HepG2 (cell line): ENCODE measurements around the gene ANO4. TPM values are rescaled to one million over a fixed set of nuclear protein-coding genes. Genes with fewer than 3 reads are reported as not detected.

Source experiments
- ATAC-seq: fragments of 200-7000 bp; cut with Tn5 transposase; 3 replicates; pipeline ENCODE4 v1.9.1; 2020; ENCODE audit warnings: mild to moderate bottlenecking, moderate library complexity
- BruUV-seq: library from RNA; stranded (reverse); fragments of 400-500 nt; replicated peaks from 2 replicates; lab custom pipeline; 2021; lab: Mats Ljungman, UMichigan
- CTCF ChIA-PET: fragments of 300-600 bp; formaldehyde crosslinking; extraction: SDS; loops from one replicate; lab custom pipeline; 2021; ENCODE audit warnings: low total read pairs, inconsistent platforms, low intra/inter-chr PET ratio; lab: Yijun Ruan, JAX
- POLR2A ChIA-PET: fragments of 350-600 bp; sonication (Branson Sonifier 250); formaldehyde crosslinking; loops from one replicate; lab custom pipeline; 2020; ENCODE audit warnings: antibody characterized with exemption, inconsistent platforms; lab: Yijun Ruan, JAX
- DNase-seq: peaks from one replicate; pipeline ENCODE4 v3.0.0-alpha.2; 2015; ENCODE audit warnings: low spot score
- FAIRE-seq: peaks from 3 replicates; lab custom pipeline; 2011; peaks lifted over from hg19 to GRCh38; lab: Jason Lieb, UNC
- H2AFZ ChIP-seq: one replicate; pipeline ENCODE4 v1.6.1; 2011; ENCODE audit warnings: low read length, inconsistent platforms
- H3K27ac ChIP-seq: fragments of 300-600 bp; 3 replicates; pipeline ENCODE4 v1.8.0; 2011; ENCODE audit warnings: mixed run types, mild to moderate bottlenecking, mixed read lengths, low read length, inconsistent platforms; ENCODE audit not compliant: insufficient read depth; ENCODE audit errors: extremely low read length
- H3K27me3 ChIP-seq, 2 experiments: fragments of 200-600 bp in 1 of 2; 2 replicates in 1 of 2; 3 replicates in 1 of 2; pipeline versions ENCODE4 v1.6.0 to v1.8.0; 2011; ENCODE audit warnings: low read length in 2 of 2, mild to moderate bottlenecking in 2 of 2, moderate library complexity in 2 of 2, inconsistent platforms in 1 of 2; ENCODE audit not compliant: insufficient read depth in 2 of 2, control insufficient read depth in 1 of 2
- H3K36me3 ChIP-seq, 2 experiments: fragments of 200-600 bp in 1 of 2; replicated peaks in 1 of 2; 2 replicates in 1 of 2; 3 replicates in 1 of 2; pipeline versions ENCODE4 v1.5.1 to v1.8.0; 2011; ENCODE audit warnings: low read length in 2 of 2, inconsistent platforms in 1 of 2; ENCODE audit not compliant: insufficient read depth in 2 of 2, control insufficient read depth in 1 of 2
- H3K4me1 ChIP-seq: 2 replicates; pipeline ENCODE4 v1.5.1; 2012; ENCODE audit warnings: low read length, inconsistent platforms; ENCODE audit not compliant: insufficient read depth
- H3K4me2 ChIP-seq: 2 replicates; pipeline ENCODE4 v1.6.0; 2011; ENCODE audit warnings: low read depth, low read length, inconsistent platforms
- H3K4me3 ChIP-seq, 3 experiments: fragments of 200-600 bp in 1 of 3; sonication (generic), shearing (Covaris generic) in 1 of 3; replicated peaks in 1 of 3; 2 replicates each; pipeline ENCODE4 v1.5.1; 2011 to 2016; ENCODE audit warnings: low read length in 3 of 3, inconsistent platforms in 2 of 3, low read depth in 2 of 3, mild to moderate bottlenecking in 2 of 3, control low read depth in 1 of 3, mixed read lengths in 1 of 3; ENCODE audit not compliant: insufficient read depth in 1 of 3
- H3K79me2 ChIP-seq: one replicate; pipeline ENCODE4 v1.6.1; 2011; ENCODE audit warnings: low read length, inconsistent platforms; ENCODE audit not compliant: insufficient read depth
- H3K9ac ChIP-seq: 2 replicates; pipeline ENCODE4 v1.6.0; 2011; ENCODE audit warnings: mild to moderate bottlenecking, low read depth, low read length, inconsistent platforms; ENCODE audit not compliant: insufficient read depth
- H3K9me3 ChIP-seq: 2 replicates; pipeline ENCODE4 v1.5.1; 2012; ENCODE audit warnings: mild to moderate bottlenecking, low read length
- H4K20me1 ChIP-seq: 2 replicates; pipeline ENCODE4 v1.6.0; 2011; ENCODE audit warnings: inconsistent platforms, mild to moderate bottlenecking, low read length, moderate library complexity; ENCODE audit not compliant: insufficient read depth
- ARNT ChIP-seq: fragments of 450-650 bp; IDR thresholded peaks from 2 replicates; pipeline ENCODE4 v1.6.1; 2017
- CBFB ChIP-seq: sonication (generic); formaldehyde crosslinking; IDR thresholded peaks from 2 replicates; pipeline ENCODE4 v1.4.0; 2020; ENCODE audit warnings: missing genetic modification reagents
- CCAR2 ChIP-seq: fragments of 200-400 bp; formaldehyde crosslinking; optimal IDR thresholded peaks from 2 replicates; pipeline ENCODE3; 2018; ENCODE audit warnings: low read depth, mild to moderate bottlenecking, low read length, moderate library complexity
- HNRNPH1 ChIP-seq: fragments of 200-400 bp; formaldehyde crosslinking; optimal IDR thresholded peaks from 2 replicates; pipeline ENCODE3; 2017; ENCODE audit warnings: mild to moderate bottlenecking, low read depth, low read length
- KLF11 ChIP-seq: IDR thresholded peaks from 2 replicates; pipeline ENCODE4 v1.6.1; 2016; ENCODE audit warnings: missing compliant biosample characterization
- NR3C1 ChIP-seq: sonication (generic); formaldehyde crosslinking; IDR thresholded peaks from 2 replicates; pipeline ENCODE4 v1.4.0; 2020; ENCODE audit warnings: missing genetic modification reagents
- RBAK ChIP-seq: sonication (generic); formaldehyde crosslinking; IDR thresholded peaks from 2 replicates; pipeline ENCODE4 v1.5.1; 2020; ENCODE audit warnings: mild to moderate bottlenecking, missing genetic modification reagents
- SETDB1 ChIP-seq: sonication (generic); formaldehyde crosslinking; IDR thresholded peaks from 2 replicates; pipeline ENCODE4 v1.5.1; 2020; ENCODE audit warnings: missing genetic modification reagents, mild to moderate bottlenecking, borderline replicate concordance
- SMC3 ChIP-seq: IDR thresholded peaks from 2 replicates; pipeline ENCODE4 v1.6.1; 2011; ENCODE audit warnings: low read length, improper control_type of control experiment
- TAF1 ChIP-seq: sonication (generic); formaldehyde crosslinking; IDR thresholded peaks from 2 replicates; pipeline ENCODE4 v1.4.0; 2020; ENCODE audit warnings: missing genetic modification reagents
- TP53 ChIP-seq: sonication (generic); formaldehyde crosslinking; conservative IDR thresholded peaks from 2 replicates; pipeline ENCODE4 v1.4.0; 2020; ENCODE audit warnings: missing genetic modification reagents
- ZFP37 ChIP-seq: sonication (generic); formaldehyde crosslinking; IDR thresholded peaks from 2 replicates; pipeline ENCODE4 v1.4.0; 2020; ENCODE audit warnings: missing genetic modification reagents, borderline replicate concordance
- ZNF382 ChIP-seq: sonication (generic); formaldehyde crosslinking; IDR thresholded peaks from 2 replicates; pipeline ENCODE4 v1.5.0; 2020; ENCODE audit warnings: missing genetic modification reagents, mild to moderate bottlenecking, borderline replicate concordance
- ZNF432 ChIP-seq: sonication (generic); formaldehyde crosslinking; IDR thresholded peaks from 2 replicates; pipeline ENCODE4 v1.5.0; 2020; ENCODE audit warnings: missing genetic modification reagents, mild to moderate bottlenecking, borderline replicate concordance
- ZNF605 ChIP-seq: sonication (generic); formaldehyde crosslinking; IDR thresholded peaks from 2 replicates; pipeline ENCODE4 v1.8.0; 2022; ENCODE audit warnings: mild to moderate bottlenecking, missing genetic modification reagents
- ZNF746 ChIP-seq: sonication (generic); formaldehyde crosslinking; IDR thresholded peaks from 2 replicates; pipeline ENCODE4 v1.8.0; 2022; ENCODE audit warnings: mild to moderate bottlenecking, missing genetic modification reagents
- ZNF800 ChIP-seq: sonication (generic); formaldehyde crosslinking; IDR thresholded peaks from 2 replicates; pipeline ENCODE4 v1.4.0; 2020; ENCODE audit warnings: missing genetic modification reagents
- WGBS: methylation state at CpG from one replicate; pipeline ENCODE4 v1.1.6; 2017; ENCODE audit warnings: low lambda C conversion rate; 5-methylcytosine and 5-hydroxymethylcytosine counted together
- in situ Hi-C: cut with HindIII; loops from 2 replicates; pipeline ENCODE4 v1.10.0; 2017; ENCODE audit warnings: low pct_unique_long_range_greater_than_20kb; ENCODE audit not compliant: extremely low pct_ligation_motif_present
- intact Hi-C: fragments of 100-400 bp; cut with micrococcal nuclease; formaldehyde crosslinking; loops from one replicate; pipeline ENCODE4 v1.10.0; 2022; ENCODE audit not compliant: unreplicated experiment
- polyA plus RNA-seq, 8 experiments: library from polyadenylated mRNA; depleted of rRNA in 3 of 8; stranded (reverse) in 7 of 8; unstranded in 1 of 8; fragments of >200 nt; fragmentation: Illumina TruSeq in 4 of 8; extraction: Trizol in 4 of 8; gene quantifications; 2 replicates each; pipeline versions ENCODE4 v1.2.1 to v1.2.3, GENCODE V29; 2011 to 2016; ENCODE audit warnings: low read depth in 4 of 8, missing spikeins in 1 of 8, mixed read lengths in 1 of 8; ENCODE audit not compliant: insufficient read depth in 1 of 8
- total RNA-seq, 5 experiments: library from RNA; depleted of rRNA; stranded (reverse); fragments of >200 nt; fragmentation: Illumina TruSeq; extraction: Trizol; gene quantifications; 2 replicates each; pipeline ENCODE4 v1.2.3, GENCODE V29; 2016; ENCODE audit warnings: low read depth in 1 of 5
- TF ChIP-seq, protein P1 (sequence below): sonication (generic); formaldehyde crosslinking; IDR thresholded peaks from 2 replicates; pipeline ENCODE4 v1.5.0; 2020; ENCODE audit warnings: mild to moderate bottlenecking, low read depth, missing genetic modification reagents, borderline replicate concordance
- TF ChIP-seq, protein P2 (sequence below): IDR thresholded peaks from 2 replicates; pipeline ENCODE4 v1.6.1; 2016; ENCODE audit warnings: missing compliant biosample characterization, missing genetic modification reagents, borderline replicate concordance

The ANO4 gene
- total and polyA plus RNA-seq, 2 of the 13 experiments (the other 11 are each of a cell fraction or from before 2014, with no cell fraction given), result not detected

DNA sequence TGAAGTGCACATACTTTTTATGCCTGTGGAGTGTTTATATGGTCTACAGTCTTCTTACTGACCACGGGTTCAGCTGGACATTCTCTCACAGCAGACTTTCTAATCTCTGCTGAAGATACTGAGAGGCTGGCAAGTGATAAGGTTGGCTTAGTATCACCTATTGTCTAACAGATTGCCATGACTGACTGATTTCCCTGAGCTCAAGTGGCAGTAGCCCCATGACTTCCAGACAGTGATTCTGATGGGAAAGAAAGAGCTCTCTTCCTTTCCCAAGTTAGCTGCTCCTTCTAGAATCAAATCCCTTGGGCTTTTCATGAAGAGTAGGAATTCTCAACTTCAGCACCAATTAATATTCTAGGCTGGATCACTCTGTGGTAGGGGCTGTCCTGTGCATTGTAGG lies 141.4 kb downstream of the ANO4 start:
- CTCF ChIA-PET, result no interaction called here

DNA sequence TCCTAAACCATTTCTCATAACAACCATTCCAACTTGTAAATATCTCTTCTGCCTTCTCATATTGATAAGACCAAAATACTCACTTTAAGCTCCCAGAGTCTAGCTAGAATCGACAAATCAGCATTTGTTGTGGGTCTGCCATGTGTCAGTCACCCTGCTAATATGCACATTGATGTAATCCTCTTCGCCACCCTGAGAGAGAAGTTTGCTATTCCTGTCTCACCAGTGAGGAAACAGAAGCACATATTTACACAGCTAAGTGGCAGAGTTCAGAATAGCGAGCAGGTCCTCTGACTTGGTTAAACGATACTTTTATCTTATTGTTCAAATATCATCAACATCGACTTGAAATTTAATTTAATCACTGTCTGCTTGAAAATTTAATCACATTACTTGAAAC lies 142.1 kb downstream of the ANO4 start:
- no peak overlapping the region for H3K27ac ChIP-seq
- CTCF ChIA-PET, result no interaction called here
- WGBS, result 2% methylated on average over 5 of the region's 5 CpGs
- no peak for ATAC-seq
- in situ Hi-C loops, result no loop called here
- no peaks in the 10 kb centered on the region for H3K4me1 ChIP-seq
- H3K4me2 ChIP-seq, result no peak overlapping the region
- no peak overlapping the region for H3K9ac ChIP-seq
- H3K36me3 ChIP-seq, result no peaks in the 10 kb centered on the region
- POLR2A ChIA-PET, result no interaction called here
- no peak for DNase-seq
- no TSS peak for BruUV-seq
- H3K9me3 ChIP-seq, result no peaks in the 10 kb centered on the region
- H2AFZ ChIP-seq, result no peak overlapping the region
- no peak for FAIRE-seq
- no peak overlapping the region for H3K4me3 ChIP-seq
- H3K79me2 ChIP-seq, result no peaks in the 10 kb centered on the region
- H4K20me1 ChIP-seq, result no peaks in the 10 kb centered on the region
- H3K27me3 ChIP-seq, result no peaks in the 10 kb centered on the region
- TF ChIP-seq CCAR2, result no peak
- TF ChIP-seq TAF1 (CRISPR knock-in tag), result no peak
- TF ChIP-seq ZFP37 (CRISPR knock-in tag), result no peak
- no peak for TF ChIP-seq SETDB1 (CRISPR knock-in tag)
- no peak for TF ChIP-seq ZNF382 (CRISPR knock-in tag)
- TF ChIP-seq RBAK (CRISPR knock-in tag), result no peak
- TF ChIP-seq NR3C1 (CRISPR knock-in tag), result no peak
- TF ChIP-seq, protein P1, sequence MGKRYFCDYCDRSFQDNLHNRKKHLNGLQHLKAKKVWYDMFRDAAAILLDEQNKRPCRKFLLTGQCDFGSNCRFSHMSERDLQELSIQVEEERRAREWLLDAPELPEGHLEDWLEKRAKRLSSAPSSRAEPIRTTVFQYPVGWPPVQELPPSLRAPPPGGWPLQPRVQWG, result no peak
- TF ChIP-seq ZNF800 (CRISPR knock-in tag), result no peak
- no peak for TF ChIP-seq CBFB
- intact Hi-C loops, result no loop called here

More for the DNA sequence above, 141.4 kb downstream of the ANO4 start:
- Histone ChIP-seq H3K4me1 (no peaks in the 10 kb centered on the region), H2AFZ (no peak overlapping the region), H3K27me3 (no peaks in the 10 kb centered on the region), H3K79me2 (no peaks in the 10 kb centered on the region), H3K9ac (no peak overlapping the region), H3K27ac (no peak overlapping the region), H3K4me2 (no peak overlapping the region), H3K9me3 (no peaks in the 10 kb centered on the region), H4K20me1 (no peaks in the 10 kb centered on the region), H3K36me3 (no peaks in the 10 kb centered on the region), H3K4me3 (no peak overlapping the region)
- POLR2A ChIA-PET, result no interaction called here
- FAIRE-seq, result no peak
- DNase-seq, result no peak
- TF ChIP-seq HNRNPH1 (no peak), ZNF432 (CRISPR knock-in tag) (no peak), SMC3 (no peak), ZNF746 (no peak), ZNF605 (CRISPR knock-in tag) (no peak), ARNT (no peak), KLF11 (CRISPR knock-in tag) (no peak), TP53 (CRISPR knock-in tag) (no peak)
- TF ChIP-seq, protein P2, sequence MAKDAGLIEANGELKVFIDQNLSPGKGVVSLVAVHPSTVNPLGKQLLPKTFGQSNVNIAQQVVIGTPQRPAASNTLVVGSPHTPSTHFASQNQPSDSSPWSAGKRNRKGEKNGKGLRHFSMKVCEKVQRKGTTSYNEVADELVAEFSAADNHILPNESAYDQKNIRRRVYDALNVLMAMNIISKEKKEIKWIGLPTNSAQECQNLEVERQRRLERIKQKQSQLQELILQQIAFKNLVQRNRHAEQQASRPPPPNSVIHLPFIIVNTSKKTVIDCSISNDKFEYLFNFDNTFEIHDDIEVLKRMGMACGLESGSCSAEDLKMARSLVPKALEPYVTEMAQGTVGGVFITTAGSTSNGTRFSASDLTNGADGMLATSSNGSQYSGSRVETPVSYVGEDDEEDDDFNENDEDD, result no peak
- no TSS peak for BruUV-seq
- in situ Hi-C loops, result no loop called here
- ATAC-seq, result no peak
- intact Hi-C loops, result no loop called here
- WGBS, result 0% methylated on average over 1 of the region's 1 CpG
